PC-9 (cell line): Measurements from ENCODE around the gene ROR2. TPM values are rescaled to one million over a fixed set of nuclear protein-coding genes. Genes with fewer than 3 reads are reported as not detected.

ENCODE experiments used
- Bru-seq: library from RNA; stranded (reverse); fragments of 400-500 nt; gene quantifications from one replicate; lab custom pipeline; 2021; lab: Mats Ljungman, UMichigan
- BruChase-seq, 2 experiments: library from RNA; stranded (reverse); fragments of 400-500 nt; gene quantifications; one replicate each; lab custom pipeline; 2021; lab: Mats Ljungman, UMichigan
- BruUV-seq: library from RNA; stranded (reverse); fragments of 400-500 nt; replicated peaks from 2 replicates; lab custom pipeline; 2021; lab: Mats Ljungman, UMichigan
- CTCF ChIA-PET: fragments of 300-600 bp; sonication (Branson Sonifier 250); formaldehyde crosslinking; loops from one replicate; lab custom pipeline; 2022; ENCODE audit warnings: antibody characterized with exemption; lab: Charles Lee
- POLR2A ChIA-PET: fragments of 300-600 bp; sonication (Branson Sonifier 250); formaldehyde crosslinking; loops from one replicate; lab custom pipeline; 2022; ENCODE audit warnings: antibody characterized with exemption; ENCODE audit not compliant: unreplicated experiment; lab: Charles Lee
- DNase-seq, 2 experiments: peaks; one replicate each; pipeline versions ENCODE4 v3.0.0 to v3.0.0-alpha.2; 2015 to 2022; ENCODE audit warnings: mixed read lengths in 1 of 2
- H2AFZ ChIP-seq: fragments of 200-600 bp; sonication (generic); 2 replicates; pipeline ENCODE4 v1.8.1; 2017; ENCODE audit warnings: antibody characterized with exemption
- H3F3A ChIP-seq: fragments of 200-600 bp; sonication (generic); 2 replicates; pipeline ENCODE4 v1.8.1; 2017; ENCODE audit warnings: antibody characterized with exemption, mild to moderate bottlenecking, low read depth; ENCODE audit not compliant: insufficient read depth
- H3K27ac ChIP-seq: fragments of 200-600 bp; sonication (generic); 2 replicates; pipeline ENCODE4 v1.6.1; 2016; ENCODE audit warnings: mixed run types
- H3K27me3 ChIP-seq: fragments of 200-600 bp; sonication (generic); 2 replicates; pipeline ENCODE4 v1.6.1; 2016; ENCODE audit warnings: low read depth, mixed run types; ENCODE audit not compliant: insufficient read depth
- H3K36me3 ChIP-seq: fragments of 200-600 bp; sonication (generic); 2 replicates; pipeline ENCODE4 v1.6.1; 2016; ENCODE audit warnings: low read depth, mixed run types
- H3K4me1 ChIP-seq: fragments of 200-600 bp; sonication (generic); replicated peaks from 2 replicates; pipeline ENCODE4 v1.6.1; 2016; ENCODE audit warnings: mixed run types; ENCODE audit not compliant: insufficient read depth
- H3K4me2 ChIP-seq: fragments of 200-600 bp; sonication (generic); 2 replicates; pipeline ENCODE4 v1.6.1; 2017; ENCODE audit warnings: mixed run types
- H3K4me3 ChIP-seq: fragments of 200-600 bp; sonication (generic); 2 replicates; pipeline ENCODE4 v1.6.1; 2016; ENCODE audit warnings: mixed run types
- H3K79me2 ChIP-seq: fragments of 200-600 bp; sonication (generic); 2 replicates; pipeline ENCODE4 v1.6.1; 2017; ENCODE audit warnings: low read depth, mixed run types
- H3K9me2 ChIP-seq: fragments of 200-600 bp; sonication (generic); 2 replicates; pipeline ENCODE4 v1.8.1; 2017; ENCODE audit warnings: mild to moderate bottlenecking; ENCODE audit not compliant: insufficient read depth
- H3K9me3 ChIP-seq: fragments of 200-600 bp; sonication (generic); 2 replicates; pipeline ENCODE4 v1.8.1; 2016; ENCODE audit warnings: low read depth; ENCODE audit not compliant: insufficient read depth
- H4K20me1 ChIP-seq: fragments of 200-600 bp; sonication (generic); 2 replicates; pipeline ENCODE4 v1.8.1; 2017; ENCODE audit not compliant: insufficient read depth
- CTCF ChIP-seq: fragments of 200-600 bp; sonication (generic); conservative IDR thresholded peaks from 2 replicates; pipeline ENCODE4 v1.6.1; 2017; ENCODE audit warnings: mixed run types, antibody characterized with exemption, mild to moderate bottlenecking, moderate library complexity
- EZH2 ChIP-seq: fragments of 200-600 bp; sonication (generic); IDR thresholded peaks from 2 replicates; pipeline ENCODE4 v1.8.0; 2017; ENCODE audit warnings: antibody characterized with exemption, low read depth
- intact Hi-C: fragments of 100-400 bp; cut with micrococcal nuclease; formaldehyde crosslinking; loops from one replicate; pipeline ENCODE4 v1.10.0; 2022; ENCODE audit not compliant: unreplicated experiment
- long read RNA-seq: library from polyadenylated mRNA; stranded (forward); transcript quantifications from one replicate; pipeline ENCODE4 v2.0.0, GENCODE V29; 2022
- total RNA-seq: library from RNA; stranded (reverse); gene quantifications from 2 replicates; pipeline ENCODE4 v1.2.3, GENCODE V29; 2021

The ROR2 gene
- total RNA-seq (not detected in 2 replicates), Bru-seq, nascent RNA (percentile 0 among the genes with signal in this experiment), BruChase-seq, experiment 1, labeled RNA remaining after a 2-hour chase (percentile 1 among the genes with signal in this experiment), BruChase-seq, experiment 2, labeled RNA remaining after a 6-hour chase (percentile 1 among the genes with signal in this experiment)
- long read RNA-seq = 0 reads

GRCh38 chr9:91949946-91950664 is at the start of gene ROR2:
TSS of gene ROR2 (minus strand) at chr9:91950228.
- TF ChIP-seq EZH2 (no peak), CTCF (no peak)
- Histone ChIP-seq H3K79me2 (no peaks in the 10 kb centered on the region), H3K27me3 (peaks cover 33% of the 10 kb centered on the region), H3K27ac (no peak within 1 kb of the TSS), H4K20me1 (no peaks in the 10 kb centered on the region), H3K4me2 (no peak within 1 kb of the TSS), H3K4me3 (no peak within 1 kb of the TSS), H3K9me2 (no peaks in the 10 kb centered on the region), H3F3A (no peaks in the 10 kb centered on the region), H3K36me3 (no peaks in the 10 kb centered on the region), H3K9me3 (no peaks in the 10 kb centered on the region), H3K4me1 (no peaks in the 10 kb centered on the region), H2AFZ (no peak within 1 kb of the TSS)
- no TSS peak for BruUV-seq
- intact Hi-C loops = loop anchor here (10.0 kb wide), 1 partner anchor 175 kb away; no protein-coding TSS in a partner anchor
- ChIA-PET CTCF (interaction anchor here (0.6 kb wide), 1 partner anchor 1034 kb away, joined by 3 read pairs; no protein-coding TSS in a partner anchor), POLR2A (no interaction called here)
- no peak for DNase-seq

GRCh38 chr9:91995000-91995655 is 45.1 kb upstream of the ROR2 start:
- no peak for DNase-seq
- H4K20me1 ChIP-seq = no peaks in the 10 kb centered on the region
- ChIA-PET POLR2A (no interaction called here), CTCF (no interaction called here)
- BruUV-seq = no TSS peak
- H3K4me1 ChIP-seq = no peaks in the 10 kb centered on the region
- no peak overlapping the region for H3K27ac ChIP-seq
- no peak overlapping the region for H3K4me3 ChIP-seq
- no peaks in the 10 kb centered on the region for H3K36me3 ChIP-seq
- H2AFZ ChIP-seq = no peak overlapping the region
- intact Hi-C loops = no loop called here
- H3K4me2 ChIP-seq = no peak overlapping the region
- H3K9me2 ChIP-seq = no peaks in the 10 kb centered on the region
- H3F3A ChIP-seq = no peaks in the 10 kb centered on the region
- no peak for TF ChIP-seq EZH2
- TF ChIP-seq CTCF = no peak
- H3K79me2 ChIP-seq = no peaks in the 10 kb centered on the region
- no peaks in the 10 kb centered on the region for H3K9me3 ChIP-seq
- H3K27me3 ChIP-seq = peaks cover 92% of the 10 kb centered on the region

- Histone ChIP-seq H3K9me2 (no peaks in the 10 kb centered on the region), H3K79me2 (no peaks in the 10 kb centered on the region), H3K4me2 (no peak overlapping the region), H3K4me1 (no peaks in the 10 kb centered on the region), H4K20me1 (no peaks in the 10 kb centered on the region), H3F3A (no peaks in the 10 kb centered on the region), H3K27me3 (peaks cover 87% of the 10 kb centered on the region), H3K4me3 (no peak overlapping the region), H2AFZ (no peak overlapping the region), H3K9me3 (no peaks in the 10 kb centered on the region), H3K36me3 (no peaks in the 10 kb centered on the region), H3K27ac (no peak overlapping the region)
- TF ChIP-seq CTCF = no peak
- no peak for TF ChIP-seq EZH2
- DNase-seq = no peak
- BruUV-seq = no TSS peak
- intact Hi-C loops = no loop called here
- ChIA-PET CTCF (no interaction called here), POLR2A (no interaction called here)
Measured at GRCh38 chr9:91994422-91994821, 44.4 kb upstream of the ROR2 start.
